Measurements from ENCODE around the gene CLDN4.

CLDN4 gene

DNA sequence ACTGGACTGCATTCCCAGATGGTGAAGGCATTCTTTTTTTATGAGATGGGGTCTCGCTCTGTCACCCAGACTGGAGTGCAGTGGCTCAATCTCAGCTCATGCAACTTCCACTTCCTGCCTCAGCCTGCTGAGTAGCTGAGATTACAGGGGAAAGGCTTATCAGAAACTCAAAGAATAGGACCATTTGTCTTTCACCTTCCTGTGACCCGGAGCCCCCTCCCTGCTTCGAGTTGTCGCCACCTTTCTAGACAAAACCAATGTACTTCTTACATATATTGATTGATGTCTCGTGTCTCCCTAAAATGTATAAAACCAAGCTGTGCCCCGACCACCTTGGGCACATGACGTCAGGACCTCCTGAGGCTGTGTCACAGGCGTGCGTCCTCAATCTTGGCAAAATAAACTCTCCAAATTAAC is 13.3 kb downstream of the CLDN4 start:
- DNase-seq, result no peak

DNA sequence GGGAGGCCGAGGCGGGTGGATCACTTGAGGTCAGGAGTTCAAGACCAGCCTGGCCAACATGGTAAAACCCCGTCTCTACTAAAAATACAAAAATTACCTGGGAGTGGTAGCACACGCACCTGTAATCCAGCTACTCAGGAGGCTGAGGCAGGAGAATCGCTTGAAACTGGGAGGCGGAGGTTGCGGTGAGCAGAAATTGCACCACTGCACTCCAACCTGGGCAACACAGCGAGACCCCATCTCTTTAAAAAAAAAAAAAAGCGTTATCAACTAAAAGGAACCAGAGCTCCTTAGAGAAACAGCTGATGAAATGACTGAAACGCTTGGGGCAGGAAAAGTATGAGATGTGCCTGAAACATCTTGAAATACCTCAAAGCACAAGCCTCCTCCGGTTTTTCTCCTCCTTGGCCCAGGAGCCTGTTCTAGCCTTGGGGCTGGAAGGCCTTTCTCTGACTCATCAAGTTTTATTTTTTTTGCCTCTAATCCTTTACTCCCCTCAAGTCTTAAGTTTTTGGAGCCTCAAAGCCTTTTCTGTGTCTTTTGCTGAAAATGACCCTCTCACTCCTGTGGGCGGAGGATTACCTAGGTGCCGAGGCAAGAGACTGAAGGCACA is 14.2 kb downstream of the CLDN4 start:
- DNase-seq, result no peak

DNA sequence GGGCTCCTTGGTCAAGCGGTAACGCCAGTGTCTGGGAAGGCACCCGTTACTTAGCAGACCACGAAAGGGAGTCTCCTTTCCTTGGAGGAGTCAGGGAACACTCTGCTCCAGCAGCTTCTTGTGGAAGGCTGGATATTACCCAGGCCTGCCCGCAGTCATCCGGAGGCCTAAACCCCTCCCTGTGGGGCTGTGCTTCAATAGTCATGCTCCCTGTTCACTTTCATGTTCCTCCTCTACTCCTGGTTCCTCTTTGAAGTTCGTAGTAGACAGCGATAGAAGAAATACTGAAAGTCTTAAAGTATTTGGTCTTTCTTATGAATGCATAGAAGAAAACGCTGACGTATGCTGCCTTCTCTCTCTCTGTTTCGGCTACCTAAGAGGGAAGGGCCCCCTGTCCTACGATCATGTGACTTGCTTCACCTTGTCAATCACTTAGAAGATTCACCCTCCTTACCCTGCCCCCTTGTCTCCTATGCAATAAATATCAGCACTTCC is 15.0 kb downstream of the CLDN4 start:
- DNase-seq, result peak; percentile 91

DNA sequence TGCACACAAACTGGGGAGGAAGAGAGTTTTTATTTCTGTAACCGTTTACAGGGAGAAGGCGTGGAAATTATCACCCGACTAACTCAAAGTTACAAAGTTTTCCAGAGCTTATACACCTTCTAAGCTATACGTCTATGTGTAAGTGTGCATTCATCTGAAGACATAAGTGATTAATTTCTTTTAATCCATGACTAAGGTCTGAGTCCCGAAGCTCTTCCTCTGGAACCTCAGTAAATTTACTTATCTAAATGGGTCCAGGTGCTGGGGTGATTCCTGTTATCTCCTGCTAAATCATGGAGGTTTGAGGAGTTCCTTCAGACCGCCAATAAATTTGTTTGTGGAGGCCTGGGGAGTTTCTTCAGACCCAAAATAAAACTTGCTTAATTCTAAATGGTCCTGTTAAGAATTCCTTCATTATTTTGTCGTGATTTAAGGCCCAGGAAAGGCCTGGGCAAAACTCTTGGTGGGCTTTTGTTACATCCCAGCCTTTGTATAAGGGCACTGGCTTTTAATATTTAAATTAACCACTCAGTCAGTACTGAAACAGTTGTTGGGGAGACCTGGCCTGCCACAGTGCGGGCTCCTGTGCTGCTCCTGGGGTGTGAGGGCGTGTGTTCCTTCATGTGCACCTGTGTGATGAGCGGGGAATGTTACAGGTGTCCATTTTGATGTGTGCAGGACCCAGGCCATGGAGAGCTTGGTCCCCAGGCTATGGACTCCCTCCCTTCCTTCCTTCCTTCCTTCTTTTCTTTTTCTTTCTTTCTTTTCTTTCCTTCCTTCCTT is 17.3 kb downstream of the CLDN4 start:
- DNase-seq, result no peak

DNA sequence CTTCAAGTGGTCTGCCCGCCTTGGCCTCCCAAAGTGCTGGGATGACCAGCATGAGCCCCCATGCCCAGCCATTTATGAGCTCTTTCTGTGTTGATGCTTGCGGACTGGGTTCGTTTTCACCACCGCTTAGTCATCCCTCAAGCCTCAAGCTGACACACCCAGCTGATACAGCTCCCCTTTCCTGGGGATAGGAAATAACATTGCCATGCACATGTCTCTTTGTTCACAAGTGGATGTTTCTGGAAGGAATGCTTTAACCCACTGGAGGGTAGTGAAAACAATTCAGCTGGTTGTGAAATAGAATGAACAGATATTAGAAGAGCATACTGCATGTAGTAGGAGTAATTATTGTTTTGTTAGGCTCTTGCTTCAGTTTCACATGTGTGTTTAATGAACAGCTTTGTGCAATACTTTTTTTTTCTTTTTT is 20.0 kb downstream of the CLDN4 start:
- DNase-seq, result peak; percentile 85

DNA sequence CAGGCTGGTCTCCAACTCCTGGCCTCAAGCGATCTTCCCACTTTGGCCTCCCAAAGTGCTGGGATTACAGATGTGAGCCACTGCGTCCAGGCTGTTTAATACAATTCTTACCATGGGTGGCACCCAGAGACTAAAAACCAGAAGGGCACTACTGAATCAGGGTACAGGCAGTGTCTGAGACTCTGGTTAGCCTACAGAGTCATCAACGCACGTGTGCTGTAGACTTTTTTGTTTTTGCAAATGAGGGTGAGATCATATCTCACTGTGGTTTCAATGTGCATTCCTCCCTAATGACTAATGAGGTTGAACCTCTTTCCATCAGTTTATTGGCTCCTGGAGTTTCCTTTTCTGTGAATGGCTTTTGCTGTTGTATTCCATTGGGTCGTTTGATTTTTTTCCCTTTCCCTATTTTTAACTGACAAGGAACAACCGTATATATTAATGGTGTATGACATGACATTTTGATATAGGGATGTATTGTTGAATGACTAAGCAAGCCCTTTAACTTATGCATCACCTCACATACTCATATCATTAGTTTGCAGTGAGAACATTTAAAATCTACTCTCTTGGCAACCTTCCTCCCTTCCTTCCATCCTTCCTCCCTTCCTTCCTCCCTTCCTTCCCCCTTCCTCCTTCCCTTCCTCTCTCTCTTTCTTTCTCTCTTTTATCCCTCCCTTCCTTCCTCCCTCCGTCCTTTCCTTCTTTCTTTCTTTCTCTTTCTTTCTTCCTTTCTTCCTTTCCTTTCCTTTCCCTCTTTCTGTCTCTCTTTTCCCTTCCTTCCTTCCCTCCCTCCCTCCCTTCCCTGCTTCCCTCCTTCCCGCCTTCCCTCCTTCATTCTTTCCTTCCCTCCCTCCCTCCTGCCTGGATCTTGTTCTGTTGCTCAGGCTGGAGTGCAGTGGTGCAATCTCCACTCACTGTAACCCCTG is 20.9 kb downstream of the CLDN4 start:
- DNase-seq, result peak; percentile 87

DNA sequence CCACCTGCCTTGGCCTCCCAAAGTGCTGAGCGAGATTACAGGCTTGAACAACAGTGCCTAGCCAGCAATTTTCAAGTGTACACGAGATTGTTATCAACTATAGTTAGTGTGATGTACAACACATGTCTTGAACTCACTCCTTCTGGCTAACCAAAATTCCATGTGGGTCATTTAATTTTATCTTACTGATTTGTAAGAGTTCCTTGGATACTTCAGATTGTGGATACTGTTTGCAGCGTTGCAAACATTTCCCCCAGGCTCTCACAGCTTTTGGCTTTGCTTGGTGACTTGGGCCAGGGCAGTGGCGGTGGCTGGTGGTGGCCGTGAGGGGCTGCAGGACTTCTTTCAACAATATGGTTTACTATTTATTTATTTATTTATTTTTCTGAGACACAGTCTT is 21.7 kb downstream of the CLDN4 start:
- DNase-seq, result no peak

DNA sequence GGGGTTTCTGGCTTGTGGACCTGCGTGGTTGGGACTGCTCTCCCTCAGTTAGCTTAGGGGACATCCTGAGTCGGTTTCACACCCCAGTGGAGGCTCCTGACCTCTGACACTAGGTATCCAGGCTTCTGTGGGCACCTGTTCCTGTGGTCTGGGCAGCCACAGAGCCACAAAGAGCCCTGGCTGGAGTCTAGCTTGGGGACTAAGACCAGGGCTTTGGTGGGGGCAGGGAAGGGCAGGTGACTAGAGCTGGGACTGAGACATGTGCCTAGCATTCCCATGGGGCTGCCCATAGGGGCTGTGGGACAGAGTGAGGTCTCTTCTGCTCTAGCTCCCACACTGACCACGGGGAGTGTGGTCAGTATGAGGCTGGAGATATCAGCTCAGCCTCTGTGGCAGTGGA is 26.1 kb downstream of the CLDN4 start:
- DNase-seq, result no peak

DNA sequence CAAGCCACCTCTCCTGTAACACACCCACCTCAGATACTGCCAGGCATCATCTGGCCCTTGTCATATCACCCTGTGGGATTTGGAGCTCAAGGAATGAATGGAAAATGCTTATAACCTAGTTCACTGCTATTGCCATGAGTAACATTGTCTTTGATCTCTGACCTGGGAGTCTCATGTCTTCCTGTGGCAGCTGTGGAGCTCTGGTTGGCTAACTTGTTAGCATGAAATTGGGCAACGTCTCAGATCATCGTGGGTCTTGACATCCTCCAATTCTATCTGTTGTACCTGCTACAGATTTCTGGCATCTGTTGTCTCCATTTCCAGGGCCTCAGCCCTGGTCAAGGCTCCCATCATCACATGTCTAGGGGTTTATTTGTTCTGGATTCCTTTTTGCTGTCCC is 28.0 kb downstream of the CLDN4 start:
- DNase-seq, result peak; percentile 24

DNA sequence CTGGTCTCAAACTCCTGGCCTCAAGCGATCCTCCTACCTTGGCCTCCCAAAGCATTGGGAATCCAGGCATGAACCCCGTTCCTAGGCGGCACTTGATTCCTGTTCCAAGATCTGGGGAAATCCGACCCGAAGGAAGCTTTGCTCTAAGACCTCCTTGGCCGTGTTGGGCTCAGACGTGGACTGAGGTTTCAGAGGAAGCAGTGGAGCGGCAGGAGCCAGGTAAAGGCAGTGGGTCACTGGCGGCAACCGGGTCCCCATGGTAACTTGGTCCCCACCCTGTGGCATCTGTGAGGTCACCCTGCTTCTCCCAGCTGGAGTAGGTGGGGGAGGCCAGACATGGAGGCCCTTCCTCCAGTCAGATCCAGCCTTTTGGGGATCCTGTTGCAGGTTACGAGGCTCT is 30.1 kb downstream of the CLDN4 start, which contains the start of gene TMEM270:
TSS of gene TMEM270 (plus strand) at position 301 of the 400 bp plus-strand sequence. CDS start at position 337, 36 bp downstream.
- DNase-seq, result no peak

DNA sequence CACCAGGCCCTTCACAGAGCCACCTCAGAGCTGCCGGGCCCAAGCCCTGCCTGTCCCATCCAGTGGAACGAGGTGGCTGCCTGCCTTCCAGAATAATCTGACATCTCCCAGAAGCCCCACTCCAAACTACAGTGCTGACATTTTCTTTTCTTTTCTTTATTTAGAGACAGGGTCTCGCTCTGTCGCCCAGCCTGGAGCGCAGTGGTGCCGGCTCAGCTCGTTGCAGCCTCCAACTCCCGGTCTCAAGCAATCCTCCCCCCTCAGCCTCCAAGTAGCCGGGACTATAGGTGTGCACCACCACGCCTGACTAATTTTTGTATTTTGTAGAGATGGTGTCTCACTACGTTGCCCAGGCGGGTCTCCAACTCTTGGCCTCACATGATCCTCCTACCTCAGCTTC is 30.5 kb downstream of the CLDN4 start:
- no peak for DNase-seq

DNA sequence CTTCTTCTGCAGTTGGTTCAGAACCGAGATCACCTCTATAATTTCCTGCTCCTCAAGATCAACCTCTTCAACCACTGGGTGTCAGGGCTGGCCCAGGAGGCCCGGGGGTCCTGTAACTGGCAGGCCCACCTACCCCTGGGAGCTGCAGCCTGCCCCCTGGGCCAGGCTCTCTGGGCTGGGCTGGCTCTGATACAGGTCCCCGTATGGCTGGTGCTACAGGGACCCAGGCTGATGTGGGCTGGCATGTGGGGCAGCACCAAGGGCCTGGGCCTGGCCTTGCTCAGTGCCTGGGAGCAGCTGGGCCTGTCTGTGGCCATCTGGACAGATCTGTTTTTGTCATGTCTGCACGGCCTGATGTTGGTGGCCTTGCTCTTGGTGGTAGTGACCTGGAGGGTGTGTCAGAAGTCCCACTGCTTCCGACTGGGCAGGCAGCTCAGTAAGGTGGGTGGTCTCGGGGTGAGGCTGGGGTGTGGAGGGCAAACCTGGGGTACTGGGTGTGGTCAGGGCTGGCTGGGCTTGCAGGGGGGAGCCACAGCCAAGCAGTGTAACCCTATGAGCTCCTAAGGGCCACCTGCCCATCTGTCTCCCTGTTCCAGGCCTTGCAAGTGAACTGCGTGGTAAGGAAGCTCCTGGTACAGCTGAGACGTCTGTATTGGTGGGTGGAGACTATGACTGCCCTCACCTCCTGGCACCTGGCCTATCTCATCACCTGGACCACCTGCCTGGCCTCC is 34.4 kb downstream of the CLDN4 start:
- no peak for DNase-seq

DNA sequence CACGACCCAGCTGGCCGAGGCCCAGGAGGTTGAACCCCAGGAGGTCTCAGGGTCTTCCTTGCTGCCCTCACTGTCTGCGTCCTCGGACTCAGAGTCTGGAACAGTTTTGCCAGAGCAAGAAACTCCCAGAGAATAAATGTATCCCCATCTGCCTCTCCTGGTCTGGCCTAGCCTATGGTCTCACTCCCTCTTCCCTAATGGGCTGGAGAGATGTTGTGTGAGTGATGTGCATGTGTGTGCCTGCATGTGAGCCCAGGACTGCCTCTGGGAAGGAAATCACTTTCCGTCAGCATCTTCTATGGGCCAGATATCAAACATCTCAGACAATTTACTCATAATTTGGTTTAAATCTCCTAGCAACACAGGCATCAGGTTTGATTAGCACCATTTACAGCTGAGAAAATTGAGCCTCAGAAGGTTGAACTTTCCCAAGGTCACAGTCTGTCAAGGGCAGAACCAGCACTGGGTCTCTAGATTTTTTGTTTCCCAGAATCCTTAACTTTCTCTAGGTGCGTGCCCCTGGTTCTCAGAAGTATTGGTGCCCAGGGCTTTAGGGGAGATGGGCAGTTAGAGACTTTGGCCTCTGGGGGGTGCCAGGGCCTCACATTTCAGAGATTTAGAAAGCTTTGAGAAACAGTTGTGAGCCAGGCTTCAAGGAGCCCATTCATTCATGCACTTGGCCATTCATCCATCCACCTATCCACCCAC is 35.1 kb downstream of the CLDN4 start:
- peak; percentile 33 for DNase-seq

DNA sequence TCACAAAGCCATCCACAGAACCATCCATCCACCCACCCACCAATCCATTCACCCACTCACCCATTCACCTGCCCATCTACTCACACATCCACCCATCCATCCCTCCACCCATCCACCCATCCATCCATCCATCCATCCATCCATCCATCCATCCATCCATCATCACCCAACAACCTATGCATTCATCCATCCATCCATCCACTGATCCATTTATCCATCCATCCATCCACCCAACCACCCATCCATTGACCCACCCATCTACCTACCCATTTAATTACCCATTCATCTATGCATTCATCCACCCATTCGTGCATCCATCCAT is 35.6 kb downstream of the CLDN4 start:
- DNase-seq, result no peak

DNA sequence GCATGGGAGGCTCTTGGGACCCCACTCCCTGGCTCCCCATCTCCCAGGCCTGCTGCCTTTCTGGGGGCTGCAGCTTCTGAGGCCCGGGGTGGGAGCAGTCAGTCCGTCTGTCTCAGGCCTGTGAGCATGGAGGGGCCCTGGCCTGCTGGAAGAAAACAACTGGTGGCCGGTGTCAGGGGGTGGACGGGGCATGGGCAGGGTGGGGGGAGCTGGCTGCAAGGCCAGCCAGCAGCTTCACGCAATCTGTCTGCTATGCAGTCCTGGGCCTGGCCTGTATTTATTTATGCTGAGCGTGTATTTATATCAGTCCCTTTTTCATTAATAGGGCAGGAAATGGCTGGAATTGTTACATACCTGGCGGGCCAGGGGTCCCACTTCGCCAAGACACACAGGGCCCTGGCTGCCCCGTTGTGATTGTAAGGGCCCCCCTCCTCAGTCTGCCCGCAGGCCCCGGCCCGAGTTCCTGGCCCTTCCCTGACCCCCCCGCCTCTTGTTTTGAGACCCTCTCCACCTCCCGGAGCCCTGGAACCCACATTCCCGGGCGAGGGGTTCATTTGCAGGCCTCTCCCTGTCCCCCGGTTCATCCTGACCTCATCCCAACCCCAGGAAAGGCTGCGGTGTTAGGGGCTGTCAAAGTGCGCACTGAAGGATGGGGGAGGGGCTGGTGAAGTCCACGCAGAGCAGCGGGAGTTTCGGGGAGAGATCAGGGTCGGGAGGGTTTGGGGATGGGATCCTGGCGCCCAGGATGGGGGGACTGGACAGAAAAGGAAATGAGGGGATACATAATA is 38.4 kb downstream of the CLDN4 start:
- DNase-seq, result no peak

DNA sequence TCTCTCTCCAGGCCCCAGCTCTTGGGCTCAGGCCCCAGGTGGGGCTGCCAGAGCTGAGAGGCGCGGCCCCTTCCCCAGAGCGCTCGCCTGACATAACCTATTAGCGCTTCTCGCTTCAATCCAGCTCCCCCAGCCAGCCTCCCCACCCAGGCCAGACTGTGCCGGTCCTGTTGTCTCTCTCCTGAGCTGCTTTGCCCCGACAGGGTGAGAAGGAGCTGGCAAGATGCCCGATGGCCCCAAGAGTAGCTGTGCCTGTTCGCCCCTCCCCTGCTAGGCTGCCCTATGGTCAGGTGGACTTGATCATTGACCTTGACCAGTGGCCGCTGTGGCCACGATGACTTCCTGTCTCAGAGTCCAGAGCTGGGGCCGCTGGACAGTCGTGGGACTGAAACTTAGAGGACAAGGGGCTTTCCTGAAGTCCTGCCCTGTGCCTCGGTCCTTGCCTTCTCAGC is 39.3 kb downstream of the CLDN4 start:
- DNase-seq, result no peak

DNA sequence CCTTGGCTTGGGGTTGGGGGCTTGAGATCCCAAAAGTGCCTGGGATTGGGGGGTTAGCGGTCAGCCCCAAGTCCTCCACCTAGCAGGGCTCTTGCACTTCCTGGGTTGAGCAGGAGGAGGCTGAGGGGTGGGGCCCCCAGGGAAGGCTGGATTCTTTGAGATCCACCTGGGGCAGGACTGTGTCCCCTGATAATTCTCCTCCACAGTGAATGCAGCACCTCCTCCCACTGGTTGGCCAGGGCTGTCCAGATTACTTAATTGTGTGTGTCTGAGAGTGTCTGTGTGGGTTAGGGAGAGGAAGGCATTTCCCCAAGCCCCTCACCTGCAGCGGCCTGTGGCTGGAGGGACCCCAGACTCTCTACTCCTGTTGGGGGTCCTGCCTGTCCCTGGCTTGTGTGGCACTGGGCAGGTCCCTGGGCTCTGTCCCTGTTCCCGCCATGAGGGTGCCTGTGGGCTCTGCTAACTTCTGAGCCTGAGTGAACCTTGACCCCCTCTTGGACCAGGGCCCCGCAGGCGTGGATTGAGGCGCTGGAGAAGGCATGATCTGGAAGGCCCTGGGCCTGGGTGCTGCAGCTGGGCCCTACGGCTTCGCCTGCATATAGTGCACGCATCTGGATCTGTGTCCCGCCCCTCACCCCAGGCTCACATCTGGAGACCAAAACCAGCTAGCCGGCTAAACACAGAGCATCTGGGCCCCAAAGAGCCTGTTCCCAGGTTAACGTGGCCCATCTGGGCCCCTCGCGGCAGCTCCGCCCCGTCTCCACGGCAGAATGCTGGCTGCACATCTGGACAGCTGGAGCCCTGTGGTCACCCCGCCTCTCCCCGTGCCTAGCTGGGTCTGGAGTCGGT is 40.6 kb downstream of the CLDN4 start:
- DNase-seq, result no peak

DNA sequence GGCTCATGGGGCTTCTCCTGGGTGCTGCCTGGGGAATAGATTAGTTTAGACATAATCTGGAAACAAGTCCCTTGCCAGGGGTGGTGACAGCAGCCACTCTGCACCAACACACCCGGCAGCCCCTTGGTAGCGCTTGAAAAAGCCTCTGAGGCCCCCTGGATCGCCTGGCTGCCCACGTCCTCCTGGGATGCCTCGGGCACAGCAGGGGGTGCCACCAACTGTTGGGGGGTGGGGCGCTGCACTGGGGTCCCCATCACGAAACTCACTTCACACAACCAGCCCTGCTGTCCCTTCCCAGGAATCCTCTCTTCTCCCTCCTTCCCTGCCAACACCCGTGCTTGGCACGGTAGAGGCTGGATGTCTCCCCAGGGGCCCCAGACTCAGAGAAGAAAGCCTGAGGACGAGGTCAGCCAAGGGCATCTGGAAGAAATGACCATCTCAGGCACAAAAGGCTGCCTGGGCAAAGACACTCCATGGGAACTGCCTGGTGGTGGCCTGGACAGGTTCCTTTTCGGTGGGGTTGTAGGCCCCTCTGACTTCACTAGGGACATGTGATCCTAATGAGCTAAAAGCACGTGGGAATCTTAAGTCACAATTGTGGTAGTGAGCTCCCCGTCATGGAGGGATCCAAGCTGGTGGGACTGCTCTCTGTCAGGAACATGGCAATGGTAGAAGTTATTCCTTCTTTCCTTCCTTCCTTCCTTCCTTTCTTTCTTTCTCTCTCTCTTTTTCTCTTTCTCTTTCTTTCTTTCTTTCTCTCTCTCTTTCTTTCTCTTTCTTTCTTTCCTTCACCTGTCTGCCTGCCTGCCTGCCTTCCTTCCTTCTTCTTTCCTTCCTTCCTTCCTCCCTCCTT is 41.5 kb downstream of the CLDN4 start:
- no peak for DNase-seq

DNA sequence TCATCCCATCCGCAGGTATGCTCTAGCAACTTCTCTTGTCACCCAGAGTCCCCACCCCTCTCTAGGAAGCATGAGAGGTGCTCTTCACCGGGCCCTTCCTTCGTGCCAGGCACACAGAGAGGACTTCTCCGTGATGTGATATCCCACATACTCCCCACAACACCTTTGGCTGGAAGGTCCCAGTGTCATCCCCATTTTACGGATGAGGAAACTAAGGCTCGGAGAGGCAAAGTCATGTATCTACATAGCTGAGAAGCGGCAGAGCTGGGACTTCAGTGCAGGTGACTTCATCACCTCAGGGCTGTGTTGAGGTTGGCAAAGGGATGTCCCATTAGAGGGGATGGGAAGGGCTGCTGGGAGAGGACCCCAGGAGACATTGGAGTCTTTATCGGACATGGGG is 45.6 kb downstream of the CLDN4 start:
- no peak for DNase-seq

Data from MV-4-11 (cell line).